Measurements from ENCODE around the gene VCAM1.

DNA sequence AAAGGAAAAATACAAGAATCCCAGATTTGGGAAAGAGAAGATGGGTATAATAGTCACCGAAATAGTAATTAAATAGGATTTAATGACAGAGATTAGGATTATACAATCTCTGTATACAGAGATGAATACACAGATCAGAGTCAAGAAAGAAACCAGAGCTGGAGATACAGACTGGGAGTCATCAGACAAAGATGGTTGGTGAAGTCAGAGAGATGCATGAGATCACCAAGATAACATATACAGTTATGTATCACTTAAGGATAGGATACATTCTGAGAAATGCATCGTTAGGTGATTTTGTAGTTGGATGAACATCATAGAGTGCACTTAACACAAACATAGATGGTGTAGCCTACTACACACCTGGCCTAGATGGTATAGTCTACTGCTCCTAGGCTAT lies 49.8 kb downstream of the VCAM1 start:
- TF ChIP-seq EP300 (IDR thresholded peaks at IDR 0.05; ENCODE audit: low read length): no peak
- TF ChIP-seq, protein P1, sequence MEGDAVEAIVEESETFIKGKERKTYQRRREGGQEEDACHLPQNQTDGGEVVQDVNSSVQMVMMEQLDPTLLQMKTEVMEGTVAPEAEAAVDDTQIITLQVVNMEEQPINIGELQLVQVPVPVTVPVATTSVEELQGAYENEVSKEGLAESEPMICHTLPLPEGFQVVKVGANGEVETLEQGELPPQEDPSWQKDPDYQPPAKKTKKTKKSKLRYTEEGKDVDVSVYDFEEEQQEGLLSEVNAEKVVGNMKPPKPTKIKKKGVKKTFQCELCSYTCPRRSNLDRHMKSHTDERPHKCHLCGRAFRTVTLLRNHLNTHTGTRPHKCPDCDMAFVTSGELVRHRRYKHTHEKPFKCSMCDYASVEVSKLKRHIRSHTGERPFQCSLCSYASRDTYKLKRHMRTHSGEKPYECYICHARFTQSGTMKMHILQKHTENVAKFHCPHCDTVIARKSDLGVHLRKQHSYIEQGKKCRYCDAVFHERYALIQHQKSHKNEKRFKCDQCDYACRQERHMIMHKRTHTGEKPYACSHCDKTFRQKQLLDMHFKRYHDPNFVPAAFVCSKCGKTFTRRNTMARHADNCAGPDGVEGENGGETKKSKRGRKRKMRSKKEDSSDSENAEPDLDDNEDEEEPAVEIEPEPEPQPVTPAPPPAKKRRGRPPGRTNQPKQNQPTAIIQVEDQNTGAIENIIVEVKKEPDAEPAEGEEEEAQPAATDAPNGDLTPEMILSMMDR (IDR thresholded peaks at IDR 0.05 in 2 of 3, conservative IDR thresholded peaks at IDR 0.05 in 1 of 3; ENCODE audit: insufficient read depth in 2 of 3, low read depth in 1 of 3, low read length in 3 of 3): no peak
- TF ChIP-seq SNAPC5 (CRISPR knock-in tag; IDR thresholded peaks at IDR 0.05): no peak
- no peak for TF ChIP-seq EZH2 (IDR thresholded peaks at IDR 0.05; ENCODE audit: borderline replicate concordance, low read depth, low read length)
- TF ChIP-seq RNF2 (IDR thresholded peaks at IDR 0.05): no peak
- TF ChIP-seq TCF7L2 (IDR thresholded peaks at IDR 0.05; ENCODE audit: low read depth, low read length): no peak
- no peak for TF ChIP-seq POLR2A (conservative IDR thresholded peaks at IDR 0.05)

All from K562 (cell line).